ENCODE measurements around the gene PCNX1. TPM values are rescaled to one million over a fixed set of nuclear protein-coding genes. Genes with fewer than 3 reads are reported as not detected.
"Not testable (repeated sequence)": the region's sequence is repeated elsewhere in the genome, so short reads cannot be mapped to it uniquely, and the experiment has no call there.

PCNX1 gene
- total and polyA plus RNA-seq, 9 of the 15 experiments (the other 6 are each of a cell fraction or from before 2014, with no cell fraction given), result 0.30 to 4.5 (median 2.3) TPM

GRCh38 chr14:71064747-71065146 lies 157.5 kb downstream of the PCNX1 start:
- FAIRE-seq; BruUV-seq (replicated peaks): not testable (repeated sequence)

GRCh38 chr14:71070169-71070568 lies 162.9 kb downstream of the PCNX1 start:
- in situ Hi-C loops (cut with MboI), result no loop called here
- CTCF ChIA-PET (ENCODE audit: low intra/inter-chr PET ratio), result no interaction called here
- TF ChIP-seq ZNF511 (CRISPR knock-in tag; IDR thresholded peaks at IDR 0.05) (no peak), ATF2 (CRISPR knock-in tag; IDR thresholded peaks at IDR 0.05) (no peak), C11orf30 (IDR thresholded peaks at IDR 0.05; ENCODE audit: low read depth) (no peak), ZNF3 (CRISPR knock-in tag; IDR thresholded peaks at IDR 0.05) (no peak), SMAD1 (IDR thresholded peaks at IDR 0.05; ENCODE audit: low read depth, low read length, partially characterized antibody) (no peak), ZBTB5 (IDR thresholded peaks at IDR 0.05) (no peak), XRCC4 (IDR thresholded peaks at IDR 0.05; ENCODE audit: extremely low read depth, insufficient read depth, insufficient read length) (no peak), EP300 (IDR thresholded peaks at IDR 0.05; ENCODE audit: low read length) (no peak), POLR3G (IDR thresholded peaks at IDR 0.05; ENCODE audit: extremely low read depth, insufficient read length, insufficient replicate concordance) (no peak), HDAC8 (tag; IDR thresholded peaks at IDR 0.05) (no peak)

More at GRCh38 chr14:71064747-71065146, 157.5 kb downstream of the PCNX1 start:
- ATAC-seq; H3K4me2 ChIP-seq (ENCODE audit: insufficient read depth, low read length); intact Hi-C loops (cut with micrococcal nuclease); H3K27me3 ChIP-seq (ENCODE audit: control insufficient read depth in 2 of 2, insufficient read depth in 2 of 2, low read length in 2 of 2); H3K9ac ChIP-seq (ENCODE audit: insufficient read depth in 1 of 2, low read depth in 2 of 2, low read length in 2 of 2); H3K4me1 ChIP-seq (replicated peaks in 1 of 2; ENCODE audit: control insufficient read depth in 2 of 2, insufficient read depth in 2 of 2, low read length in 2 of 2); CTCF ChIA-PET (ENCODE audit: low intra/inter-chr PET ratio); POLR2A ChIA-PET; H3K36me3 ChIP-seq (ENCODE audit: control insufficient read depth, insufficient read depth, low read length); H3K9me1 ChIP-seq (ENCODE audit: control insufficient read depth, insufficient read depth, low read length); H4K20me1 ChIP-seq (replicated peaks; ENCODE audit: control insufficient read depth, insufficient read depth, low read length); in situ Hi-C loops (cut with MboI); H3K79me2 ChIP-seq (ENCODE audit: control insufficient read depth, insufficient read depth, low read length); H3K9me3 ChIP-seq (replicated peaks; ENCODE audit: control insufficient read depth, insufficient read depth, low read depth, low read length); H3K4me3 ChIP-seq; DNase-seq (ENCODE audit: extremely low read depth in 1 of 4, low spot score in 3 of 4); H2AFZ ChIP-seq (ENCODE audit: low read depth, low read length); H3K27ac ChIP-seq (ENCODE audit: extremely low read depth, low read depth, low read length): not testable (repeated sequence)
- TF ChIP-seq ZNF146 (CRISPR knock-in tag; IDR thresholded peaks at IDR 0.05; ENCODE audit: unreplicated experiment), result peak; percentile 53
- 81% methylated on average over 2 of the region's 3 CpGs for WGBS (ENCODE audit: insufficient coverage, low coverage, missing lambda C conversion rate)

More at GRCh38 chr14:71070169-71070568, 162.9 kb downstream of the PCNX1 start:
- DNase-seq (ENCODE audit: extremely low read depth in 1 of 4, low spot score in 3 of 4) (no peak), FAIRE-seq (no peak), ATAC-seq (no peak)
- no peaks in the 10 kb centered on the region for H3K9me1 ChIP-seq (ENCODE audit: control insufficient read depth, insufficient read depth, low read length)
- intact Hi-C loops (cut with micrococcal nuclease), result no loop called here
- no peak overlapping the region for H2AFZ ChIP-seq (ENCODE audit: low read depth, low read length)
- no peaks in the 10 kb centered on the region for H3K79me2 ChIP-seq (ENCODE audit: control insufficient read depth, insufficient read depth, low read length)
- no peak overlapping the region for H3K4me2 ChIP-seq (ENCODE audit: insufficient read depth, low read length)
- no peak overlapping the region for H3K27ac ChIP-seq (ENCODE audit: extremely low read depth, low read depth, low read length)
- no peaks in the 10 kb centered on the region for H3K36me3 ChIP-seq (ENCODE audit: control insufficient read depth, insufficient read depth, low read length)
- H4K20me1 ChIP-seq (replicated peaks; ENCODE audit: control insufficient read depth, insufficient read depth, low read length), result no peaks in the 10 kb centered on the region
- no TSS peak for BruUV-seq (replicated peaks)
- no peaks in the 10 kb centered on the region for H3K9me3 ChIP-seq (replicated peaks; ENCODE audit: control insufficient read depth, insufficient read depth, low read depth, low read length)
- H3K9ac ChIP-seq (ENCODE audit: insufficient read depth in 1 of 2, low read depth in 2 of 2, low read length in 2 of 2), result no peak overlapping the region
- no peaks in the 10 kb centered on the region for H3K27me3 ChIP-seq (ENCODE audit: control insufficient read depth in 2 of 2, insufficient read depth in 2 of 2, low read length in 2 of 2)
- H3K4me3 ChIP-seq, result no peak overlapping the region
- H3K4me1 ChIP-seq (replicated peaks in 1 of 2; ENCODE audit: control insufficient read depth in 2 of 2, insufficient read depth in 2 of 2, low read length in 2 of 2), result no peaks in the 10 kb centered on the region
- POLR2A ChIA-PET, result interaction anchor here (0.8 kb wide), 1 partner anchor 252 kb away, joined by 3 read pairs; no protein-coding TSS in a partner anchor
- WGBS (ENCODE audit: insufficient coverage, low coverage, missing lambda C conversion rate), result 9% methylated on average over 1 of the region's 1 CpG
